RWPE2 (cell line): Measurements from ENCODE around the gene CFAP97D2.

Experiments used
- ATAC-seq: fragments of 200-7000 bp; cut with Tn5 transposase; 3 replicates; pipeline ENCODE4 v1.9.1; 2021; ENCODE audit warnings: low read depth
- DNase-seq: peaks from one replicate; pipeline ENCODE4 v3.0.0-alpha.2; 2020; ENCODE audit warnings: low spot score
- H3K27ac ChIP-seq: fragments of 450-650 bp; 2 replicates; pipeline ENCODE4 v1.5.1; 2017; ENCODE audit warnings: mild to moderate bottlenecking; ENCODE audit not compliant: poor library complexity, severe bottlenecking
- H3K27me3 ChIP-seq: fragments of 250-450 bp; sonication (Bioruptor Pico); 2 replicates; pipeline ENCODE4 v1.5.1; 2021; ENCODE audit warnings: mild to moderate bottlenecking, moderate library complexity; ENCODE audit not compliant: insufficient read depth, poor library complexity, severe bottlenecking
- H3K36me3 ChIP-seq: fragments of 250-450 bp; sonication (Bioruptor Pico); 2 replicates; pipeline ENCODE4 v1.5.1; 2020; ENCODE audit warnings: low read depth, mild to moderate bottlenecking, moderate library complexity
- H3K4me1 ChIP-seq: fragments of 250-450 bp; sonication (Bioruptor Pico); 2 replicates; pipeline ENCODE4 v1.5.1; 2021; ENCODE audit warnings: mild to moderate bottlenecking, moderate library complexity; ENCODE audit not compliant: insufficient read depth, poor library complexity, severe bottlenecking
- H3K4me3 ChIP-seq: fragments of 250-450 bp; sonication (Bioruptor Pico); 2 replicates; pipeline ENCODE4 v1.5.1; 2021; ENCODE audit warnings: mild to moderate bottlenecking, moderate library complexity; ENCODE audit not compliant: severe bottlenecking
- H3K9me3 ChIP-seq: fragments of 250-450 bp; sonication (Bioruptor Pico); 2 replicates; pipeline ENCODE4 v1.5.1; 2021; ENCODE audit warnings: mild to moderate bottlenecking, moderate library complexity; ENCODE audit not compliant: severe bottlenecking
- TF ChIP-seq, protein P1 (sequence below): fragments of 450-650 bp; IDR thresholded peaks from one replicate; pipeline ENCODE4 v1.5.1; 2017; ENCODE audit warnings: mild to moderate bottlenecking, moderate library complexity; ENCODE audit not compliant: poor library complexity, severe bottlenecking

CFAP97D2 gene

DNA sequence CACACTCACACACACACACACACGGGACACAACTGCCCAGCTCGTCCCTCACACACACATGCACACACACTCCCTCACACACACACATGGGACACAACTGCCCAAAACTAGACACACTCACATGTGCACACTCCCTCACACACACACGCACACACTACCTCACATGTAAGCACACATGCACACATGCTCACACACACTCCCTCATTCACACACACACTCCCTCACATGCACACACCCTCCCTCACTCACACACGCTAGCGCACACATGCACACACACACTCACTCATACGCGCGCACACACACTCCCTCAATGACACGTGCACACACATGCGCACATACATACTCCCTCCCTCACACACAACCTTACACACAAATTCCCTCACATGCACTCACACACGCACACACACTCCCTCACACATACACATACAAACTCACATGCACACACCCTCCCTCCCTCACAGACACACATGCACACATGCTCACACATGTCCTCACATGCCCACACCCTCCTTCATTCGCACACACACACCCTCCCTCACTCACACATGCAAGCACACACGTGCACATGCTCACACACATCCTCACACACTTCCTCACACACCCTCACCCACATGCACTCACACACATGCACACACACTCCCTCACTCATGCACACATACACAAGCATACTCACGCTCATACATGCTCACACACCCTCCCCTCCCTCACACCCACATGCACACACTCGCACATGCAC is 37.6 kb upstream of the CFAP97D2 start:
- Histone ChIP-seq H3K4me3 (no peak overlapping the region), H3K9me3 (no peaks in the 10 kb centered on the region), H3K27me3 (no peaks in the 10 kb centered on the region), H3K36me3 (no peaks in the 10 kb centered on the region), H3K27ac (no peak overlapping the region), H3K4me1 (no peaks in the 10 kb centered on the region)
- DNase-seq = no peak
- TF ChIP-seq, protein P1, sequence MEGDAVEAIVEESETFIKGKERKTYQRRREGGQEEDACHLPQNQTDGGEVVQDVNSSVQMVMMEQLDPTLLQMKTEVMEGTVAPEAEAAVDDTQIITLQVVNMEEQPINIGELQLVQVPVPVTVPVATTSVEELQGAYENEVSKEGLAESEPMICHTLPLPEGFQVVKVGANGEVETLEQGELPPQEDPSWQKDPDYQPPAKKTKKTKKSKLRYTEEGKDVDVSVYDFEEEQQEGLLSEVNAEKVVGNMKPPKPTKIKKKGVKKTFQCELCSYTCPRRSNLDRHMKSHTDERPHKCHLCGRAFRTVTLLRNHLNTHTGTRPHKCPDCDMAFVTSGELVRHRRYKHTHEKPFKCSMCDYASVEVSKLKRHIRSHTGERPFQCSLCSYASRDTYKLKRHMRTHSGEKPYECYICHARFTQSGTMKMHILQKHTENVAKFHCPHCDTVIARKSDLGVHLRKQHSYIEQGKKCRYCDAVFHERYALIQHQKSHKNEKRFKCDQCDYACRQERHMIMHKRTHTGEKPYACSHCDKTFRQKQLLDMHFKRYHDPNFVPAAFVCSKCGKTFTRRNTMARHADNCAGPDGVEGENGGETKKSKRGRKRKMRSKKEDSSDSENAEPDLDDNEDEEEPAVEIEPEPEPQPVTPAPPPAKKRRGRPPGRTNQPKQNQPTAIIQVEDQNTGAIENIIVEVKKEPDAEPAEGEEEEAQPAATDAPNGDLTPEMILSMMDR = no peak
- ATAC-seq = no peak

DNA sequence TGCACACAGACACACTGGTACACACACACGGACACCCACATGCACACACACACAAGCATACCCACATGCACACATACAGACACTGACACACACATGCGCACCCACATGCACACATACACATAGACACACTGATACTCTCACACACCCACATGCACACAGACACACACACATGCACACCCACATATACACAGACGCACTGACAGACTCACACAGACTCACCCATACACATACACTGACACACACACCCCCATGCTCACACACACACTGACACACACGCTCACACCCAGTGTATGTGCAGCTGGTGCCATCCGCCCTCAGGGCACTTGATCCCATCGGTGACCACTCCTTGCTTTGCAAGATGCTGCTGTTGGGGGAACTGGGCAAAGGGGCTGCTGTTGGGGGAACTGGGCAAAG is 36.9 kb upstream of the CFAP97D2 start:
- H3K4me3 ChIP-seq = no peak overlapping the region
- no peaks in the 10 kb centered on the region for H3K9me3 ChIP-seq
- TF ChIP-seq, protein P1 = no peak
- no peaks in the 10 kb centered on the region for H3K27me3 ChIP-seq
- H3K36me3 ChIP-seq = no peaks in the 10 kb centered on the region
- H3K27ac ChIP-seq = no peak overlapping the region
- ATAC-seq (no peak), DNase-seq (peak; percentile 24)
- no peaks in the 10 kb centered on the region for H3K4me1 ChIP-seq

DNA sequence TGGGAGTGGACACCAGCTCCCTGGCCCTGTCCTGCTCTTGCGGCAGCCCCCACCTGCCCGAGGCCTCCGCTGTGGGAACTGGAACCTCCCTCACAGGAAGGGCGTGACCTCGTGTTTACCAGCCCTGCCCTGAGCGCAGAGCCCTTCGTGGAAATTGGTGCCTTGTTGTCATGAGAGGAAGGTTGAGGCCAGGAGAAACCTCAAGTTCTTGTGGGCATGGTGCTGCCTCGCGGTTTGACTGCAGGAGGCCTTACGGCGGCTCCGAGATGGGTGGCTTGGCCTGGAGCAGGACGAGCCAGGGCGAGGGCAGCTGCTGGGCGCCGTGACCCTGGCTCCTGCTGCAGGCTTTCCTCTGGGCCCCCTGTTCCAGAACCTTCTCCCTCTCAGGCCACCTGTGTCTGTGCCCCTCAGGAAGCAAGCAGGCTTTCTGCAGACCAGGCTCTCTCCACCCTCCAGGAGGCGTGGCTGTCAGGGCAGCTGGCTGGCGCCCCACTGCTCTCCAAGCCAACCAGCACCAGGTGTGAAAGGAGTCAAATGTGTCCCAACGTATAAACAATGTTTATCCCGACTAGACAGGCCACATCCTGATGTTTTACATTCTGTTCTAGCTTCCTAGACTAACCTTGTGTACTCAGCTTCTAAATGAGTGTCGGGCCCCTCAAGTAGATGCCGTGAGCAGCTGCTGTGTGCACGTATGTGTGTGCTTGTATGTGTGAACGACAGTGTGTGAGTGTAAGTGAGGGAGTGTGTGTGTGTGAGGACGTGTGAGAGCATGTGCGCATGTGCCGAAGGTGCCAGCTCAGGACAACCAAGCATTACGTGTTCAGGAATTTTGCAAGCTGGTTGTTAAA is 36.2 kb upstream of the CFAP97D2 start:
- no peaks in the 10 kb centered on the region for H3K9me3 ChIP-seq
- H3K27ac ChIP-seq = no peak overlapping the region
- H3K27me3 ChIP-seq = no peaks in the 10 kb centered on the region
- DNase-seq (peak; percentile 33), ATAC-seq (peak; percentile 54)
- TF ChIP-seq, protein P1 = no peak
- H3K4me3 ChIP-seq = no peak overlapping the region
- H3K4me1 ChIP-seq = no peaks in the 10 kb centered on the region
- H3K36me3 ChIP-seq = no peaks in the 10 kb centered on the region

DNA sequence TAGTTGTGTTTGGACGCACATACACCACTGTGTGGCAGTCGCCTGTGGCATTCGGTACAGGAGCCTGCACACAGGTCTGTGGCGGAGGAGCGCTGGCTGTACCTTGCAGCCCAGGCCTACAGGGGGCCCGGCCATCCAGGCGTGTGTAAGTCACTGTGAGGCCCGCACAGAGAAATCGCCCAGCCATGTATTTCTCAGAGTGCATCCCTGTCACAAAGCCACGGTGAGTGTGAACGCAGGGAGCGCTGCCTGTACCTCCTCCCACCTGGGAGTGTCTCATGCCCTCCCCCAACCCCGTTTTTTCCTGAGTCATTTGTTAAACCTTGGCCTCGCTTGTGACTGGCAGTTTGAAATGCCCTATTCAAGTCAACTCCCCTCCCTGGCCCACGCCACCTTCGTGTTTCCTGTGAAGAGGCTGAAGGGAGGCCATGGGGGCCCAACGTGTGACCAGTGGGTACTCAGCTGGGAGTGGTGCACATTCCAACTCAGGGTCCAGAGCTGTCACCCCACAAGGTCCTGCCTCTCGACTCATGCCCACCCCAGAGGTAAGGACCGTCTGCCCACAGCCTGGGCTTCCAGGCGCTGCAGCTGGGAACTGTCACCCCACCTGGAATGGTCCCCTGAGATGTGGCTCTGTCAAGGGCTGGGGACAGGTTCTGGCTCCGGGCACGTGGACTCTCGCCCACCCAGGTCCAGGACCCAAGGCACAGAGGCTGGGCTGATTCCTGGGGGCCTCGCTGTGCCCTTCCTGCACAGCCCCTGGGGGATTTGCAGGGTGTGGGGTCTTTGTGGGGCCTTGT is 35.1 kb upstream of the CFAP97D2 start:
- DNase-seq (peak; percentile 47), ATAC-seq (peak; percentile 67; the same call in 2 of the 3 replicates)
- no peaks in the 10 kb centered on the region for H3K9me3 ChIP-seq
- no peaks in the 10 kb centered on the region for H3K36me3 ChIP-seq
- TF ChIP-seq, protein P1 = no peak
- no peak overlapping the region for H3K4me3 ChIP-seq
- no peak overlapping the region for H3K27ac ChIP-seq
- H3K4me1 ChIP-seq = no peaks in the 10 kb centered on the region
- no peaks in the 10 kb centered on the region for H3K27me3 ChIP-seq
